ENCODE results near the gene SEMA7A.

- TF ChIP-seq POLR2A (IDR thresholded peaks at IDR 0.05) (no peak), CTCF (IDR thresholded peaks at IDR 0.05) (no peak)
These were observed 9.5 kb upstream of the SEMA7A start for GRCh38 chr15:74443100-74443909.

Measured in uterus (tissue), 2 donors.